ENCODE measurements around the gene ZBTB24.

- TF ChIP-seq CTCF (IDR thresholded peaks at IDR 0.05 in 4 of 5, conservative IDR thresholded peaks at IDR 0.05 in 1 of 5) (no peak), POLR2A (IDR thresholded peaks at IDR 0.05) (no peak)
These were observed 36.9 kb downstream of the ZBTB24 start for GRCh38 chr6:109446072-109446471.
